Pancreas (tissue), 10 donors: ENCODE data around the gene CNPY1. TPM values are rescaled to one million over a fixed set of nuclear protein-coding genes. Genes with fewer than 3 reads are reported as not detected.
A peak's percentile ranks its signal among the peaks of the same experiment; 100 is the strongest.

Experiments
- ATAC-seq, 4 donors: fragments of 200-7000 bp; cut with Tn5 transposase; one replicate each; pipeline versions ENCODE4 v1.8.0 to v1.9.1; 2020; ENCODE audit warnings: mild to moderate bottlenecking in 4 of 4, moderate library complexity in 4 of 4
- DNase-seq, 6 donors: peaks; one replicate each; pipeline ENCODE4 v3.0.0-alpha.2; 2020
- FAIRE-seq: peaks from 2 replicates; lab custom pipeline; 2012; peaks lifted over from hg19 to GRCh38; lab: Jason Lieb, UNC
- H3K27ac ChIP-seq, 4 donors: fragments of 200-600 bp; sonication (generic); 1 replicate in 3 of 4; 2 replicates in 1 of 4; pipeline versions ENCODE4 v1.5.0 to v1.8.0; 2020
- H3K27me3 ChIP-seq, 4 donors: fragments of 200-600 bp; one replicate each; pipeline ENCODE4 v1.8.0; 2021
- H3K36me3 ChIP-seq, 3 donors: fragments of 200-600 bp; sonication (generic) in 1 of 3; one replicate each; pipeline versions ENCODE4 v1.5.0 to v1.8.0; 2020 to 2021
- H3K4me1 ChIP-seq, 3 donors: fragments of 200-600 bp; one replicate each; pipeline ENCODE4 v1.8.0; 2021
- H3K4me3 ChIP-seq, 4 donors: fragments of 200-600 bp; sonication (generic) in 2 of 4; one replicate each; pipeline versions ENCODE4 v1.5.0 to v1.8.0; 2020 to 2021
- H3K9me3 ChIP-seq, 4 donors: fragments of 200-600 bp; one replicate each; pipeline ENCODE4 v1.8.0; 2021
- CTCF ChIP-seq, 4 donors: fragments of 200-600 bp; sonication (generic) in 3 of 4; IDR thresholded peaks; one replicate each; pipeline versions ENCODE4 v1.5.0 to v1.8.0; 2021; ENCODE audit warnings: antibody characterized with exemption in 4 of 4
- WGBS, 2 donors: extraction: QIAGEN DNeasy Blood & Tissue Kit; methylation state at CpG; one replicate each; pipeline ENCODE4 v1.1.7; 2013; 5-methylcytosine and 5-hydroxymethylcytosine counted together
- intact Hi-C, 3 donors: fragments of 100-400 bp; cut with DNase I; formaldehyde crosslinking; loops; one replicate each; pipeline versions ENCODE4 v1.11.1 to v1.14.2; 2022
- polyA plus RNA-seq, 2 donors: library from polyadenylated mRNA; stranded (reverse); fragments of 200-250 nt; gene quantifications; one replicate each; pipeline ENCODE4 v1.2.3, GENCODE V29; 2013
- total RNA-seq, 6 donors: library from RNA; stranded (reverse); fragmentation: NEBNext Ultra II Directional in 4 of 6; extraction: Animal tissue kit (Norgen Biotek cat#: 25700) in 4 of 6; gene quantifications; one replicate each; pipeline versions ENCODE4 v1.2.1 to v1.2.4, GENCODE V29; 2021 to 2023
- donor health status: healthy with polysubstance abuse.
- donor health status: DM: no; HTN: no; CAD: no; lungs with moderate emphysema.
- donor health status: DM: no; HTN: no; CAD: no.
- donor health status: control.
- donor health status: control.
- donor health status: Bipolar disorder and iron deficiency.
- donor health status: DM: yes; HTN: yes; CAD: no.
- donor health status: DM: no; HTN: no; CAD: no.
- donor health status: DM: no; HTN: no; CAD: no.
- donor health status: DM: yes; HTN: yes; CAD: no.

The CNPY1 gene
- total and polyA plus RNA-seq, 8 donors: not detected

GRCh38 chr7:155455132-155455693 is 91.1 kb downstream of the CNPY1 start:
- ATAC-seq: no peak
- no peak for TF ChIP-seq CTCF (IDR thresholded peaks at IDR 0.05)
- no peaks in the 10 kb centered on the region for H3K36me3 ChIP-seq
- intact Hi-C loops: no loop called here
- no peaks in the 10 kb centered on the region for H3K9me3 ChIP-seq
- 8 to 10% methylated on average over 15 of the region's 15 CpGs for WGBS, 2 donors
- FAIRE-seq: no peak
- H3K4me1 ChIP-seq: peaks cover 0 to 12% (median 0%) of the 10 kb centered on the region in 3 donors
- no peak overlapping the region for H3K27ac ChIP-seq
- peaks cover 9 to 80% (median 22%) of the 10 kb centered on the region in 4 donors for H3K27me3 ChIP-seq
- DNase-seq: no peak
- H3K4me3 ChIP-seq: no peak overlapping the region

GRCh38 chr7:155454183-155455112 is 91.9 kb downstream of the CNPY1 start:
- Histone ChIP-seq H3K27me3 (peaks cover 9 to 82% (median 23%) of the 10 kb centered on the region in 4 donors), H3K9me3 (no peaks in the 10 kb centered on the region), H3K36me3 (no peaks in the 10 kb centered on the region), H3K4me1 (peaks cover 0 to 12% (median 0%) of the 10 kb centered on the region in 3 donors), H3K27ac (no peak overlapping the region), H3K4me3 (peak overlapping the region in 1 of 4 donors; percentile 21)
- 4% methylated on average over 82 of the region's 82 CpGs for WGBS, 2 donors
- intact Hi-C loops: no loop called here
- DNase-seq: peak in 1 of 6 donors; percentile 54
- no peak for TF ChIP-seq CTCF (IDR thresholded peaks at IDR 0.05)
- peak in 1 of 4 donors; percentile 13 for ATAC-seq
- no peak for FAIRE-seq

- WGBS, 2 donors: 6 to 7% methylated on average over 48 to 57 of the region's 57 CpGs
- no peak for FAIRE-seq
- TF ChIP-seq CTCF (IDR thresholded peaks at IDR 0.05): no peak
- intact Hi-C loops: no loop called here
- H3K27ac ChIP-seq: no peak overlapping the region
- ATAC-seq: no peak
- H3K36me3 ChIP-seq: no peaks in the 10 kb centered on the region
- H3K4me1 ChIP-seq: peaks cover 0 to 11% (median 0%) of the 10 kb centered on the region in 3 donors
- peak in 1 of 6 donors; percentile 56 for DNase-seq
- peak overlapping the region in 1 of 4 donors; percentile 21 for H3K4me3 ChIP-seq
- peaks cover 7 to 85% (median 25%) of the 10 kb centered on the region in 4 donors for H3K27me3 ChIP-seq
- no peaks in the 10 kb centered on the region for H3K9me3 ChIP-seq
Measured at GRCh38 chr7:155453296-155454182, 92.8 kb downstream of the CNPY1 start.

- no peak for DNase-seq
- FAIRE-seq: no peak
- Histone ChIP-seq H3K4me3 (no peak overlapping the region), H3K36me3 (no peaks in the 10 kb centered on the region), H3K27me3 (peaks cover 7 to 82% (median 25%) of the 10 kb centered on the region in 4 donors), H3K4me1 (peaks cover 0 to 11% (median 0%) of the 10 kb centered on the region in 3 donors), H3K9me3 (no peaks in the 10 kb centered on the region), H3K27ac (no peak overlapping the region)
- ATAC-seq: no peak
- no peak for TF ChIP-seq CTCF (IDR thresholded peaks at IDR 0.05)
- intact Hi-C loops: no loop called here
- WGBS, 2 donors: 41 to 43% methylated on average over 5 of the region's 5 CpGs
Measured at GRCh38 chr7:155452505-155453295, 93.7 kb downstream of the CNPY1 start.
